ENCODE results near the gene PHETA1. TPM values are rescaled to one million over a fixed set of nuclear protein-coding genes. Genes with fewer than 3 reads are reported as not detected.
A peak's percentile ranks its signal among the peaks of the same experiment; 100 is the strongest.

The PHETA1 gene
- total and polyA plus RNA-seq, 2 of the 13 experiments (the other 11 are each of a cell fraction or from before 2014, with no cell fraction given): 11.3 to 20.8 TPM

DNA sequence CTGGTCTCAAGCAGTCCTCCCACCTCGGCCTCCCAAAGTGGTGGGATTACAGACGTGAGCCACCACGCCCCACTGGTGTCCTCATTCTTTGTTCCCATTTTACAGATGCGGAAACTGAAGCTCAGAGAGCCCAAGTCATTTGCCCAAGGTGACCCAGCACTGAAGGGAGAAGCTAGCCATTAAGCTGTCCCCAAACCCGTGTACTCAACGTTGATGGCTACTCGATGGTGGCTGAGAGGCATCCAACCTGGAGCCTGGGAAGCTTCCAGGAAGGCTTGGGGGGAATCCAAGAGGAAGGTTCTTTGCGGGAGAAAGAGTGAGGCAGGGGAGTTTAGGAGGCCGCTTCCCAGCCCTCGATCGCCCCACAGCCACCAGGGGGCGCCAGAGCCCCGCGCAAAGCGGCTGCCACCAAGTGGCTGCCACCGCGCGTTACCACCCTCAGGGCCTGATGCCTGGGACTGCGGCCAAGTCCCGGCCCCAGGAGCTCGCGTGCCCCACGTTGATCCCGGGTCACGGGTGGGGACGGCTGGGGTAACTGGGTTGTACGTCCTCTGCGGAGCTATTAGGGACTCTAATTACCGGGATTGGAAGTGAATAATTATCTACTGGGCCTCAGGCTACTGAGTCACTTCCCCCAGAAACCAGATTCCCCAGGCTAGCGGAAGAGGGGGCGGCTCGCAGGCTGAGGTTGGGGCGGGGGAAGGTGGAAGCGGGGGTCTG, 28.0 kb upstream of the PHETA1 start (continued):
- TF ChIP-seq ZNF337 (CRISPR knock-in tag; IDR thresholded peaks at IDR 0.05; ENCODE audit: borderline replicate concordance, low read depth) (no peak), ZNF687 (CRISPR knock-in tag; IDR thresholded peaks at IDR 0.05) (peak; percentile 77), ZNF563 (CRISPR knock-in tag; IDR thresholded peaks at IDR 0.05) (no peak), ZNF30 (CRISPR knock-in tag; IDR thresholded peaks at IDR 0.05) (no peak), ZNF629 (CRISPR knock-in tag; conservative IDR thresholded peaks at IDR 0.05) (peak; percentile 93), RXRB (CRISPR knock-in tag; IDR thresholded peaks at IDR 0.05; ENCODE audit: borderline replicate concordance) (no peak), HDAC2 (CRISPR knock-in tag; IDR thresholded peaks at IDR 0.05) (peak; percentile 39; the same call in 1 of the 2 replicates), GPN1 (CRISPR knock-in tag; IDR thresholded peaks at IDR 0.05; ENCODE audit: borderline replicate concordance) (no peak), ZNF3 (CRISPR knock-in tag; IDR thresholded peaks at IDR 0.05) (no peak), POLR2AphosphoS2 (IDR thresholded peaks at IDR 0.05; ENCODE audit: low read depth, low read length) (no peak), MTA3 (CRISPR knock-in tag; IDR thresholded peaks at IDR 0.05) (no peak), TSC22D2 (CRISPR knock-in tag; IDR thresholded peaks at IDR 0.05; ENCODE audit: borderline replicate concordance) (no peak), CCDC6 (CRISPR knock-in tag; IDR thresholded peaks at IDR 0.05) (peak; percentile 36; the same call in 1 of the 2 replicates), STAG1 (CRISPR knock-in tag; IDR thresholded peaks at IDR 0.05) (peak; percentile 92), RAD21 (CRISPR knock-in tag; IDR thresholded peaks at IDR 0.05) (peak; percentile 98), KDM3A (CRISPR knock-in tag; IDR thresholded peaks at IDR 0.05; ENCODE audit: low read depth) (peak; percentile 78), CEBPB (IDR thresholded peaks at IDR 0.05; ENCODE audit: borderline replicate concordance, low read depth, low read length) (no peak), MZF1 (CRISPR knock-in tag; IDR thresholded peaks at IDR 0.05; ENCODE audit: borderline replicate concordance) (no peak), POLR2A (IDR thresholded peaks at IDR 0.05; ENCODE audit: insufficient read depth in 1 of 2, low read depth in 2 of 2, low read length in 2 of 2) (no peak), NFKB2 (CRISPR knock-in tag; IDR thresholded peaks at IDR 0.05; ENCODE audit: borderline replicate concordance) (peak; percentile 38; the same call in 1 of the 2 replicates), HNRNPH1 (optimal IDR thresholded peaks at IDR 0.05; ENCODE audit: low read depth, low read length) (no peak), RFXAP (CRISPR knock-in tag; IDR thresholded peaks at IDR 0.05; ENCODE audit: borderline replicate concordance) (no peak), XRCC5 (optimal IDR thresholded peaks at IDR 0.05; ENCODE audit: low read length) (peak; percentile 87), ZNF652 (CRISPR knock-in tag; IDR thresholded peaks at IDR 0.05; ENCODE audit: borderline replicate concordance, low read depth) (no peak; the same call in 1 of the 2 replicates), SALL2 (CRISPR knock-in tag; IDR thresholded peaks at IDR 0.05) (no peak), SNAPC5 (CRISPR knock-in tag; IDR thresholded peaks at IDR 0.05; ENCODE audit: borderline replicate concordance) (peak; percentile 48; the same call in 1 of the 2 replicates)
- TF ChIP-seq, protein P1, sequence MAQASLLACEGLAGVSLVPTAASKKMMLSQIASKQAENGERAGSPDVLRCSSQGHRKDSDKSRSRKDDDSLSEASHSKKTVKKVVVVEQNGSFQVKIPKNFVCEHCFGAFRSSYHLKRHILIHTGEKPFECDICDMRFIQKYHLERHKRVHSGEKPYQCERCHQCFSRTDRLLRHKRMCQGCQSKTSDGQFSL (CRISPR knock-in tag; IDR thresholded peaks at IDR 0.05): no peak
- TF ChIP-seq, protein P2, sequence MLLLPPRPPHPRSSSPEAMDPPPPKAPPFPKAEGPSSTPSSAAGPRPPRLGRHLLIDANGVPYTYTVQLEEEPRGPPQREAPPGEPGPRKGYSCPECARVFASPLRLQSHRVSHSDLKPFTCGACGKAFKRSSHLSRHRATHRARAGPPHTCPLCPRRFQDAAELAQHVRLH (CRISPR knock-in tag; IDR thresholded peaks at IDR 0.05; ENCODE audit: borderline replicate concordance, low read depth): peak; percentile 46; the same call in 1 of the 2 replicates
